ENCODE measurements around the gene LRRC43.

LRRC43 gene

DNA sequence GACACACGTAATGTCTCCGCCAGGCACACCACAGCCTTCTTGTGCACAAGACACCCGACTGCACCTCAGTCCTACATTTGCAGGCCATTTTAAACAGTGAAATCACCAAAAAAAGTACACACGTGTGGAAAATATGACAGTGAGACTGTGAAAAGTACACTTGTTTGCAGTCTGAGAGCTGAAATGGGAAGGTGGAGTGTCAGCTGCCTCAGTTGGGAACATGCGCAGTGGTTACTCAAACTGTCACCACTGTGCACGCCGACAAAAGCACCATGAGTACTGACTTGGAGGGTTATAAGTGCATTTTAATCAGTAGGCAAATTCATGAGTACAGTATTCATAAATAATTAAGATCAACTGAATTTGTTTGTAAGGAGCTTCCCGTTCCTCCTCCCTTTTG lies 67.6 kb downstream of the LRRC43 start:
- H3K4me3 ChIP-seq (ENCODE audit: low read length), result no peak overlapping the region
- TF ChIP-seq CTCF (IDR thresholded peaks at IDR 0.05; ENCODE audit: insufficient read depth, low read depth, low read length, missing control alignments), result no peak
- DNase-seq (ENCODE audit: low read depth), result no peak

All from epithelial cell of esophagus (primary cell).